NCI-H226 (cell line): ENCODE measurements around the gene CHL1.

ENCODE experiments used
- DNase-seq: peaks from one replicate; pipeline ENCODE4 v3.0.0-alpha.2; 2015

The CHL1 gene

DNA sequence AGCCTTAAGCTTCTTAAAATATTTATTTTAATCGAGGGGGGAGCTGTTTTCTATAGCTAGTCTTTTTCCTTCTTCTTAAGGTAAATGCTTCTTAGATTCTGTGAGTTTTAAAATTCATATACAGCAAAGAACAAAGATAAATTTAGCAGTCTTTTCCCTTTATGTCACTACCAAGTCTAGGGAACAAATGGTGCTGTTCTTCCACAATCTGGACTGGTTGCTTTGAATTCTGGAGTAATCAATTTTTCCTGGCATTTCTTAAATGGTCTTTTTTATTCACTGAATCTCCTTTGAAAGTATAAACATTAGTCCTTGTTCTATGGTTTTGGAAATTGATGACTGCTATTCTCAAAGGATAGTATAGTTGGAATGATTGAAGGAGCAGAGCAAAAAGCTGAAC is 82.8 kb downstream of the CHL1 start:
- no peak for DNase-seq

DNA sequence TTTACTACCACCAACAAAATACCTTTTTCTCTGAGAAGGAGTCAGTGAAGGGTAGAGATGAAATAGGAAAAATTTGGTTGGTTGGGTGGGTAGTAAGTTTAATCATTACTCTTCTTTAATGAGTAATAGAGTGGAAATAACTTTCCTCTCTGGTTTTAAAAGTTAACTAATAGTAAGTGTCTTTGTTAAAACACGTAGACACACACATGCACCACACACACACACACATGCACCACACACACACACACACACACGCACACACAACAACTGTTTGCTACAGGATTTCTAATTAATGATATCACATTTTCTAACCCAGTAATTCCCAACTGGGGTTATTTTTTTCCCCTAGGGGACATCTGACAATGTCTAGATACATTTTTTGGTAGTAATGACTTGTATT is 84.1 kb downstream of the CHL1 start:
- no peak for DNase-seq

DNA sequence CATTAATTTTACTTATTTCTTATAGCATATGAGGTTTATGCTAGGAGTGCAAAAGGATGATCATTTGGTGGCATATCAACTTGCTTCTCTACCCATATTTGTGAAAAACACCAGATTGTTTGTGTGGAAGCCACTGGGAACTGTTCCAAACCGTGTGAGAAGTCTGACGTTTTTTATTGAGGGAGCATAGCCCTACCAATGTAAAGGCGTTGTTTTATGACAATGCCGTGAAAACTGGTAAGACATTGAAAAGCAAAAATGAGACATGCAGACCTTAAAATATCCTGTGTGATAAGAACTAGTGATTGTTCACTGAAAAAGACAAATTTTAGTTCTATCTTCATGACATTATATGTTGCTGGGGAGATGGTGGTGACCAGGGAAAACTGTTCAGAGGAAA is 87.8 kb downstream of the CHL1 start:
- DNase-seq: no peak

DNA sequence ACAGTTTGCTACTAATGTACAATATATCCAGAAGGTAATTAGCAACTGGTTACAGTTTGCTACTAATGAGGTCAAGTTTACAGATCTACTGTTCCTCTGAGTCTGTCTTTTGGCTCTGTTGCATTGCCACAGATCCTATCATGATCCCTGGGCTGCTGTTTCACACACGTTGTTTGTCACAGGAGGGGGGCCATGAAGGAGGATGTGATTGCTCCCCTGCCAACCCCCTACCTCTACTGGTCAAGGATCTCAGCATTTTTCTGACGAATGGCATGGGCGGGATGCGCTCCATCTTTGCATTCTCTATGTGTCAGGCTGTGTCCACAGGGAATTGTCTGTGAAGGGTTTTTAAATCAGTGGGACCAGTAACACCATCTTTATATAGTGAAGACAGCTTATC is 91.9 kb downstream of the CHL1 start:
- DNase-seq: no peak

DNA sequence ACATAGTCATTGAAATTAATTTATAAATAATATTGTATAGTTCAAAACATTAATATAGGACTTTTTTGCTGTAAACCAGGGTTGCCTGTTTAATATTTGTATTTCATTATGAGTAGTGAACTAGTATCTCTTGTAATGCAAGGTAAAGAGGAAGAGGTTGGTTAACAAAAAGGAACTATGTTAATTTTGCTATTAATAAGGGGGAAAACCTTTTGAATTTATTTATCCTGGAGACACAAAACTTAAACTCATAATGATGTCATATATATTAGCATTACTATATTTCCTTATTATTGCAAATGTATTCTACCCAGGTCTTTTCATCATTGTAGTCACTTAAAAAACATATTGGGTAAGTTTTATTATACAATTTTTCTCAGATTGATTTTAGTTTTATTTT is 94.5 kb downstream of the CHL1 start:
- no peak for DNase-seq

DNA sequence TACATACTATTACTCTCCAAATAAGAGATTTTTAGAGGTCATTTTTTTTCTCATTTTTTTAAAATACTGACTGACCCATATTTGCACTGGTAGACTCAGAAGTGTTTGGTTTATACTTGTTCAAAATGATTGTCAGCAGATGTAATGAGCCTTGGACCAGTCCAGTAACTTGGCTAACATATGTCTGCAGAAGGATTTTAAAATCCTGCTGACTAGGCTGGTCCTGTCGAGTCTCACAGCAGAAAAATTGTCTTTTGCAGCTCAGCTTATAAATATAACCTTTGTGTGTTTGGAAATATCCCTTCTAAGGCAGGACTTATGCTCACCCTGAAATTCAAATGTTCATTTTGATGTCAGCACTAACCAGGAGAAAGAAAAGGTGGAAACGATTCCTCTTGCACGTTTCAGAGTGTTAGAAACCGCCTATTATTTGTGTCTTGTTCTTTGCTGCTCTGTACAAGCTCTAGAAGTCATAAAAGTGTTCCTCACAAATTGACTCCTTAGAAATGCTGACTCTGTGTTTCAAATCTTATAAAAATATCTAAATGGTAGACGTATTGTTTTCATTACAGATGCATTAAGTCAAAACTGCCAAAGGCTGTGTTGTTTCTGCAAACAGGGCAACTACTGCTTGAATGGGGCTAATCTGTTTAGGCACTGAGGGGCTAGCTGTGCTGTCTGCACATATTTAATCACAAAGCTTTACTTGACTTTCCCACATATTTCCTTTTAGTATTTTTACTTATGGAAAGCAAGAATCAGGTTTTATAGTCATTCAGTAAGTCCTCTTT is 95.3 kb downstream of the CHL1 start:
- DNase-seq: no peak

DNA sequence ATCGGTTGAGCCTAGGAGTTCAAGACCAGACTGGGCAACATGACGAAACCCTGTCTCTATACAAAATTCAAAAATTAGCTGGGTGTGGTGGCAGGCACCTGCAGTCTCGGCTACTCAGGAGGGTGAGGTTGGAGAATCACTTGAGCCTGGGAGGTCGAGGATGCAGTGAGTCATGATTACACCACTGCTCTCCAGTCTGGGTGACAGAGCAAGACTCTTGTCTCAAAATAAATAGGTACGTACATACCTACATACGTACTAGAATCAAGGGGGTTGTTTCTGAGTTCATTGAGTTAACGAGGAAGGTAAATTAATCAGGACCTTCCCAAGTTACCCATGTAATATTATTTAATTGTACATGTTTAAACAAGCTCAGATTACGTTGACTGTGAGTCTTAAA is 97.5 kb downstream of the CHL1 start:
- no peak for DNase-seq

DNA sequence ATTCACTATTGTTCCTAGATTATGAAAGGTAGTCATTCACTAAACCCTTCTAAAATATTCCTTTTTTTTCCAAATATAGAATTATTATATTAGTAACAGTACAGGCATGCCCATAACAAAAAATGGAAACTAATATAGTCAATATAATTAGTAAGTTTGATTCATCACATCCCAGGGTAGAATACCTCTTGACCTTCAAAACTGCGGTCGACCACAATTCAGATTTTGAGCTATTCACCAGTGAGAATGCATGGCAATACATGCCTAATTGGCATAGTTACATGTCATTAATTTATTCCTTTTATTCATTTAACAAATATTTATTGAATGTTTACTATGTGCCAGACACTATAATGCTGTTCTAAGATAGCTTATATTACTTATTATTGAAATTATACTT is 98.0 kb downstream of the CHL1 start:
- DNase-seq: no peak

DNA sequence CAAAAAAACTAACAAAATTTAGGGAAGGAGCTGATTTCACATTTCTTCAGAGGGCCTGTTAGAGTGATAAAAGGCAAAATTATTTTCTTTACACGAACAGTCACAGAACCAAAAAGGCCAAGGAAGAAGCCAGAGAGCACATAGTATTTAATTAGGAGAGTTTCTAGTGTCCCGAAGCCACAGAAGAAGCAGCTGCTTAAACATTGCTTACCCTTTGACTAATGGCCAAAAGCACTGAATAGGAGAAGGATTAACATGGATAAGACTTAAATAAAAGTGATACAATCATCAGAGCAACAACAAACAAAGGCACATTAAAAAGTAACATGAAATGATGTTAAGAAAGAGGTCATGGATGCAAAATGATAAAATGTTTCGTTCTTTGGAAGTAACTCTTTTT is 98.6 kb downstream of the CHL1 start:
- DNase-seq: no peak

DNA sequence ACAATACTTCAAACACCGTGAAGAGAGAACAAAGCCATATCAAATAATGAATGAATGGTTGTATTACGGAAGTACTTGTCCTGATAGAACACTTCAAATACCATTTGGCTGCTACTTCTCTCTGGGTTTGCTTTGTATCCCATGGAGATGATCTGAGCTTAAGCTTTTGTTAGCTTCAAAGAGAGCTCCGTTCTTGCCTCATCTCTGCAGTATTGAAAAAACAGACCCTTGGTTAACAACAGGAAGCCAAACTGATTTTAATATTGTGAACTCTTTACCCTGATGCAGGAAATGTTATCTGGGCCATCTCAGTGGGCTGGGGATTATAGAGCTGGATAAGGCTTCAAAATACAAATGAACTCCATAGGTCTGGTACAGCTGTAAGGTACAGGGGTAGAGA is 101.0 kb downstream of the CHL1 start:
- DNase-seq: no peak

DNA sequence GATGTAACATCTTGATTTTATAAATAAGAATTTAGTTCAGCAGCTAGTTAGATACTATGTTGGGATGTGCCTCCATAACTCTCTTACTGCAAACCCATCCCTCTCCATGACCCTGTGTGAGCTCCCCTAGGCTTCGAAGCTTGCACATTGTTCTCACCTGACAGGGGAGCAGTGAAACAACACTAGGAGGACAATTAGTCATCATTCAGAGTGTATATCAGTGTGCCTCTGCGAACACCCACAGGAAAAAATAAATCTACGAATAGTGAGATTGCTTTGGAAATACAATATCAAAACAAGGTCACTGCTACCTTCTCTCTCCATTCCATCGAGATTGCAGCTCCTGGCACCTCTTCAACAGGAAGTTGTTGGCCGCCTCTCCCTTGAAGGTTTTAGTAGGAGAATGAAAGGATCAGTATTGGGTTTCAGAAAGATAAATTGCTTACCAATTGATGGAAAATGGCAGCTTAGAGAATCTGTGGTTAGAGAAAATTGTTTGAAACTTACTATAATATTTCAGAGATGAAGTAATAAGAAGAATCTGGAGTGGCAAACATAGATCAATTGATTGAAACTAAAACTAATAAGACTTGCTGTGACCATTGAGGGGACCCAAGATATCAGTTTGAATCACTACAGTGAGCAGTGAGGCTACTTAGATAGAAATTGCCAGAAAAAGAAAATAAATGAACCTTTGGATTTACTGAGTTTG is 103.2 kb downstream of the CHL1 start:
- DNase-seq: no peak

DNA sequence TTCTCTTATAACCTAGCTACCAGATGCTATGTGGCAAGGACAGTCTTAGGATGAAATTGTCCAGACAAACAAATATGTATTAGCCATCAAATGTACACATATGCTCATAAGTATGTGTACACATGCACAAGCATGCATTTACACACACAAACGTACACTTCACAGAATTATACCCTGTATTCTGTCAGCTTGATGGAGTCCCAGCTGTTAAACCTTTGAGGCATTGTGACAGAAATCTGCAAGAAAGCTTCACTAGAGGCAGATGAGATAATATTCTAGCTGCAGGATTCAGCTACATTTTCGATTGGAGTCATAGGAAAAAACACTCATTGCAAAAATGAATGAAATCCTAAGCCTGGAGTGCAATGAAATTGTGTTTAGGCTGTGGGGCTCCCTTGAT is 110.6 kb downstream of the CHL1 start:
- no peak for DNase-seq

DNA sequence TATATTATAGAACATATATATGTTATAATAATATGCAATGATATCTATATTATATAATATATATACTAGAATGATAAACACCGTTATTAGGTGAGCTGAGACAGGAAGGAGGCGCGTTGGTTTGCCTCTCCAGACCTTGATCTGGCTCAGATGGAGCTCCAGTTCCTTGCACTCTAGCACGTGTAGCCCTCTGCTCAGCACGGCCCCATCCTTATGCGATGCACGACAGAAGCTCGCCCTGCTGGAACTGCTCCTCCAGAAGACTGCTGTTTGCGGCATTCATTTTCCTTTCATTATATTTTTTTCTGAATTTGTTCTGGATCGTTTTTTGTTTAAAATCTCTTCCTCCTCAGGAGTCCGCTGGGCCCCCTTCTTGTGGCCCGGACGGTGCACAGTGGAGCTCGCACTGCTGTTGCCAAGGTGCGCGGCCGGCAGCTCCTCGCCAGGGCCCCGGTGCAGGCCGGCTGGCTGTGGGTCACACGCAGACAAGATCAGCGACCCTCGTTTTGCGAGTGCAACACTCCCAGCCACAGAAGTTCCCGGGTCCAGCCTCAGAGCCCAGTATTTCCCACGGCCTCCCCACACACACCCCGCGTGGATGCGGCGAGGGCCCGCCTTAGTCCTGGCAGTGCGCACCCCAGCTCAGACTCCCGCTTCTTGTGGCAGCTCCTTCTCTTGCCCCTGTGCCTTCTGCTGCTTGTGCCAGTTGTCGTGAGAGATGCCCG is 112.2 kb downstream of the CHL1 start:
- no peak for DNase-seq

DNA sequence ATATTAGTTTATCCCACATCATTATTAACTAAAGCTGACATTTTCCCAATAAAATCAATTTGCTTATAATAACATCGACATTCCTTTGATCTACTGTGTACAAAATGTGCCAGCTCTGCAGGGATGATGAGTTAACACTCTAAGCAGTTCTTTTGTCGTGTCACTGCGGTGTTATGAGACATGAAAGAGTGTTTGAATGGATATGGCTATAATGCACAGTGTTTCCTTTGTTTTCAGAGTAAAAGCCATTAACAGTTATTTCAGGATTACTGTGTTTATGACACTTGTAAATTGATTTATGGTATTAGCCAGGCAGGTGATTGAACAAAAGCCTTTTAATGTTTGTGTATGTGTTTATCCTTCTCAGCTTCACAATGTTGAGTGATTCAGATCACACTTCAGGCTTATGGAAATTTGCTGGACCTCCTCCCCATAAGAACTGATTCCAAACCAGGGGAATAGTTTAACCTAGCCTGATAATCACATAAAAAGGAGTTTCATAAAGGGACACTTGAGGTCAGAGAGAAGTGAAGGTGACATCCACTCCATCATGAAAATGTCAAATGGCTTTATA is 115.7 kb downstream of the CHL1 start:
- DNase-seq: no peak

DNA sequence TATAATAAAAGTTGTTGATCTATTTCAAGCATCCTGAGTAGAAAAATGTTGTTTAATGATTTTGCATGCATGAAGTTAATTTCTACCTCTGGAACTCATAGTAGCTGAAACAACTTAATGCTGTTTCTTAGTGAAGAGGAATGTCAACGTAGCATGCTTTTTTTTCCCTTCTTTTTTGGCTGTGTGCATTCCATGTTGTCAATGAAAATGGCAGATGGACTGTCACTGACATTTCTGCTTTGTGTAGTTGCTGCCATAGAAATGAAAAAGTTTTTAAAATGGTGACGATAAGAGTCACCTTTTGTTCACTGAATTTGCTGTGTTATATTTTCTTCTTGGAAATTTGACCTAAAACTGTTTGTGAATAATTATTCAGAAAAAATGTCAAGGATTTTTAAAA is 116.3 kb downstream of the CHL1 start:
- DNase-seq: no peak

DNA sequence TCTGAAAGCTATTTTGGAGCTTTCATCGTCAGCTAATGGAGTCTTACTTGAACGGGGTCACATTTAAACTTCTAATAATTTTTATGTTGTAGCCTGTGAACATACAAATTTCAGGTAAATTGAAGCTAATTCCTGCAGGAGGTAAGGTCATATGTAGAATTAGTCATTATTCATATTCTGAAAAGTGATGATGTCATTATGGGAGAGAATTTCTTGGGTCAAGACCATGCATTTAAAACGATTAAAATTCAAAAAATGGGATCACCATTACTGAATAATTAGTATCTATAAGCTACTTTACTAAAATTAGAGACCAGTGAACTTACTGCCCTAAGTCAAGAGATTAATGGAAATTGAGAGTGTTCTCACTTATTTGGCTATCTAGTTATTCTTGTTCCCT is 120.4 kb downstream of the CHL1 start:
- DNase-seq: no peak

DNA sequence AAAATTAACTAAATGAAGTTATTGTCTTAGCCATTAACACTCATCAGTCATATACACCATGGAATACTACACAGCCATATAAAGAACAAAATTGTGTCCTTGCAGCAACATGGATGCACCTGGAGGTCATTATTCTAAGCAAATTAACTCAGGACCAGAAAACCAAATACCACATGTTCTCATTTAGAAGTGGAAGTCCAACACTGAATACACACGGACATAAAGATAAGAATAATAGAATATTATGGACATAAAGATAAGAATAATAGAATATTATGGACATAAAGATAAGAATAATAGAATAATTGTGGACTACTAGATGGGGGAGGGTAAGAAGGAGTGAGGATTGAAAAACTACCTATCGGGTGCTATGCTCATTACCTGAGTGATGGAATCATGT is 122.3 kb downstream of the CHL1 start:
- no peak for DNase-seq

DNA sequence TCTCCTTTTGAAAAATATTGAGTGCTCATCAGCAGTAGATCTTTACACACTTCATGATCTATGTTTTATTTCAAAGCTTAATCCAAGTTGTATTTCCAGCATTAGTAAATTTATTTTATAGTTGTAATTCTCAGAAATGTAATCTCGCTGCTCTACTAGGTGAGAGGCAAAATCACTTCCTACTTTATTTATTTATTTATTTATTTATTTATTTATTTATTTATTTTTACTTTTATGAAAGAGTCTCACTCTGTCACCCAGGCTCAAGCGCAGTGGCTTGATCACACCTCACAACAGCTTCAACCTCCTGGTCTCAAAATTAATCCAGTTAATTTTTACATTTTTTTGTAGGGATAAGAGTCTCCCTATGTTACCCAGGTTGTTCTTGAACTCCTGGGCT is 127.9 kb downstream of the CHL1 start:
- DNase-seq: no peak

DNA sequence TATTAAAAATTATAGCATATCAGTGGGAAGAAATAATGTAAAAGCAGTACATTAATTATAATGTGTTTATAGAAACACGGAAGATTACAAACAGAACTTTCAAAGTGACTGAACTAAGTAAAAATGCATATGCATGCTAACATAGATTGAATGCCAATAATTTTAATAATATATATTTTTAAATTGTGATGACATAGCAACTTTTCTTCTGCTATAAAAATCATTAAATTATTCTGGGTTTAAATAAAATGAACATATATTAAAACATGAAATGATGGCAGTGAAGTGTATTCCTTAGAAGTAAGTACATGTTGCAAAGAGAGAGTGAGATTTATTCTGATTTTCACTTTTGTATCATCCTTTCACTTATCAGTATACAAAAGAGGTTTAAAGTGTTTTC is 128.9 kb downstream of the CHL1 start:
- no peak for DNase-seq

DNA sequence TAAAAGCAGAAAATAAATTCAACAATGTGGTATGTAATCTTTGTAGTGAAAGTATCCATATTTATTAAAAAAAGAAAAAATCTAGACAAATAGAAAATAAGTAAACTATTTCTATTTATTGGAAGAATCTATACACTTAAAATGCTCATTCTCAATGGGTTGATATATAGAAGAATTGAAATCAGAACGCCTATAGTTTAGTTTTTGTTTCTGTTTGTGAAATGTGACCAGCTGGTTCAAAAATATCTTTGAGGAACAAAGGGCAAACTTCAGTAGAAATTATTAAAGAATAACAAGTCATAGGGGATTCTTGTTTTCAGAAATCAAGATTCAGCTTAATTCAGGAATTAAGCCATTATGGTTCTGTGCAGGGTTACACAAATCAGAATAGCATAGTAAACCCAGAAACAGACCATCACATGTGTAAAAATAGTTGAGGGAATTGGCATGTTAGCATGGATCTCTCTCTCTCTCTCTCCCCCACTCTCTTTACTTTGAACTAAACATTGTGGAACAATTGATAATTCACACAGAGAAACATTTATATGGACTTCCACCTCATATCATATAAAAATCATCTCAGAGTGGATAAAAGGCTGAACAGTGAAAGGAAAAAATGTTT is 134.0 kb downstream of the CHL1 start:
- DNase-seq: no peak

DNA sequence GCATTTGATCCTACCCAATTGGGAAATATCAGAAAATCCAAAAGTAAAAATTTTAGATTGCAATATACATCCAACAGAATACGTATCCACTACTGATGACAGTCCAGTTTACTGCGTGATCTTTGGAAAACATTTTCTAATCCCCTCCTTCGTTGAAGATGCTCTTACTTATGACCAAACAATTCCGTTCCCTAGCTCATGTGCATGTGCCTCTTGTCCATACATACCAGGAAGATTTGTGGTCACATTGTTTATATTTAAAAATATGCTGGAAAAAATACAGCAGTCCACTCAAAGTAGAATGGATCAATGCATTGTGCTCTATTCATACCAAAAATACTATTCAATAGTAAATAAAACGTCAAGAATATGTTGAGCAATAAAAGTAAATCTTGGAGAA is 135.3 kb downstream of the CHL1 start:
- no peak for DNase-seq

DNA sequence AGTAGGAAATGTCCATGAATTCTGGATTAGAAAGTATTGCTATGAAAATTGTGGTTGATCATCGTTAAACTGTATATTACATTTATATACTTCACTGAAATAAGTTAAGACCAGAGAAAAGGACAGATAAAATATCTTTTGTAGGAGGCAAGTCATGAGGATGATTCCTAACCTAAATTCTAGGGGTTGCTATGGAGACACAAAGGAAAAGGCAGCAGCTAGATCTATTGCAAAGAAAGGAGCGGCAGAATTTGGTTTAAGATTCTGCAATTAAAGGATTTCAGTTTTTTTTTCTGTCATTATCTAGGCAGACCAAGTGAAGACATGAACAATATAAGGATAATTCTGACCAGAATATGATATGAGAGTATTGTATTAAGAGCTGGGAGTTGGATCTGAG is 136.1 kb downstream of the CHL1 start:
- DNase-seq: no peak

DNA sequence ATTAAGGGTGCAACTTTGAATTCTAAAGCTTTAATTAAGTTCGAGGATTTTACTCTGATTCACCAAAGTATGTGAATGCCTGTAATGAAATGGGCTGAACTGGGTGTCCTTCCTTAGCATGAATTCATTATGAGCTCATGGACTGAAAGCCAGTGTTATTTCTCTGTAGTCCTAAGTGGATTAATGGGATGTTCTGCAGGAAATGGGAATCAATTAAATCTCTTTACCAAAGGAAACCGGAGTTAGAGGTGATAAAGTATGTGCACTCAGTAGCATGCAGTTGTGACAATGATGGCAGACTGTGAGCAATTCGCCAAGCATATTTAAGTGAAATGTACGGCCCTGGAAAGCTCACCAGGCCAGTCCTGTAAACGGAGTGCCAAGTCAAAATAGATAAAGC is 138.7 kb downstream of the CHL1 start:
- DNase-seq: no peak
